ENCODE data around the gene TEK. TPM values are rescaled to one million over a fixed set of nuclear protein-coding genes. Genes with fewer than 3 reads are reported as not detected.

Gene TEK
- total and polyA plus RNA-seq, 2 experiments from 2014 or later = 2.0 to 5.6 TPM

DNA sequence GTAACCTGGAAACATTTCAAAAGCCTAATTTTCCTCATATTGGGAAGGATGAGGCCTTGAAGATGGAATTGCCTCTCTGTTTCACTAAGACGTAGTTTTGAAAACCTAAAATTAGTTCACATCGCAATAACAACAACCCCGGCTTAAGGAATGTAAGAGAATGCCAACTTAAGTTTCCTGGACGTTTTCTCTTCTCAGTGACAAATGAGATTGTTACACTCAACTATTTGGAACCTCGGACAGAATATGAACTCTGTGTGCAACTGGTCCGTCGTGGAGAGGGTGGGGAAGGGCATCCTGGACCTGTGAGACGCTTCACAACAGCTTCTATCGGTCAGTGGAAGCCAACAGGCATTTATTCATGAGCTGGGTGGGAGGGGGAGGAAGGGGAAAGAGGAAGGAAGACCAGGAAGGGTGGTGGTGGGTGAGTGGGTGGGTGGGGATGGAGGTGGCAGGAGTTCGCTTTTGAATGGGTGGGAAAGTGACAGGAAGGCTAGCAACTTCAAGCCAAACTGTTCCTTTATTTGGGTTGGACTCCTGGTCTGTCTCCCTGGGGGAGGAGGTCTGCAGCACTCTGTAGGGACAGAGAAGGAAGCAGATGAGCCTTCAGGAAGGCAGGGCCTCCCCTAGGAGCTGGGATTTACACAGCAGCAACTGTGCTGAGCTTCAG lies 83.4 kb downstream of the TEK start:
- WGBS (ENCODE audit: low lambda C conversion rate, missing lambda C conversion rate) = 82% methylated on average over 9 of the region's 10 CpGs
- no peaks in the 10 kb centered on the region for H3K9me2 ChIP-seq (replicated peaks; ENCODE audit: insufficient read depth)
- no peak overlapping the region for H3K27ac ChIP-seq
- H3K36me3 ChIP-seq (replicated peaks; ENCODE audit: insufficient read depth, low read depth) = no peaks in the 10 kb centered on the region
- H2AFZ ChIP-seq = no peak overlapping the region
- no peaks in the 10 kb centered on the region for H4K20me1 ChIP-seq (ENCODE audit: insufficient read depth, poor library complexity, severe bottlenecking)
- H3K4me1 ChIP-seq (ENCODE audit: insufficient read depth) = peaks cover 17% of the 10 kb centered on the region
- no peaks in the 10 kb centered on the region for H3K27me3 ChIP-seq
- no peaks in the 10 kb centered on the region for H3K9me3 ChIP-seq (ENCODE audit: low read depth)
- no peaks in the 10 kb centered on the region for H3K79me2 ChIP-seq
- TF ChIP-seq, protein P1, sequence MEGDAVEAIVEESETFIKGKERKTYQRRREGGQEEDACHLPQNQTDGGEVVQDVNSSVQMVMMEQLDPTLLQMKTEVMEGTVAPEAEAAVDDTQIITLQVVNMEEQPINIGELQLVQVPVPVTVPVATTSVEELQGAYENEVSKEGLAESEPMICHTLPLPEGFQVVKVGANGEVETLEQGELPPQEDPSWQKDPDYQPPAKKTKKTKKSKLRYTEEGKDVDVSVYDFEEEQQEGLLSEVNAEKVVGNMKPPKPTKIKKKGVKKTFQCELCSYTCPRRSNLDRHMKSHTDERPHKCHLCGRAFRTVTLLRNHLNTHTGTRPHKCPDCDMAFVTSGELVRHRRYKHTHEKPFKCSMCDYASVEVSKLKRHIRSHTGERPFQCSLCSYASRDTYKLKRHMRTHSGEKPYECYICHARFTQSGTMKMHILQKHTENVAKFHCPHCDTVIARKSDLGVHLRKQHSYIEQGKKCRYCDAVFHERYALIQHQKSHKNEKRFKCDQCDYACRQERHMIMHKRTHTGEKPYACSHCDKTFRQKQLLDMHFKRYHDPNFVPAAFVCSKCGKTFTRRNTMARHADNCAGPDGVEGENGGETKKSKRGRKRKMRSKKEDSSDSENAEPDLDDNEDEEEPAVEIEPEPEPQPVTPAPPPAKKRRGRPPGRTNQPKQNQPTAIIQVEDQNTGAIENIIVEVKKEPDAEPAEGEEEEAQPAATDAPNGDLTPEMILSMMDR (IDR thresholded peaks at IDR 0.05; ENCODE audit: poor library complexity) = no peak
- TF ChIP-seq EZH2phosphoT487 (IDR thresholded peaks at IDR 0.05; ENCODE audit: low read depth, severe bottlenecking, unreplicated experiment) (no peak), EZH2 (IDR thresholded peaks at IDR 0.05; ENCODE audit: borderline replicate concordance) (no peak)
- DNase-seq (ENCODE audit: low spot score) = no peak
- H3K4me2 ChIP-seq = no peak overlapping the region
- no peak overlapping the region for H3K4me3 ChIP-seq

DNA sequence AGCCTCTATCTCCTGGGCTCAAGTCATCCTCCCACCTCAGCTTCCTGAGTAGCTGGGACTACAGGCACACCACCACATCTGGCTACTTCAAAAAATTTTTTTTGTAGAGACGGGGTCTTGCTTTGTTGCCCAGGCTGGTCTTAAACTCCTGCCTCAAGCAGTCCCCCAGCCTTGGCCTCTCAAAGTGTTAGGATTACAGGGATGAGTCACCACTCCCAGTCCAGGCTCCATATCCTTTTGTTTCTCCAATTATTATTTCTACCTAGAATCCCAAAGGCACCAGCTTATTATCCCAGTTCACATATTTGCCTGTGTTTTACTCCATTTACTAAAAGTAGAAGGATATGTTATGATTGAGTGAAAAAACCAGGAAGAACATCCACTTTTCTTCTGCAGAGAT lies 84.9 kb downstream of the TEK start:
- Histone ChIP-seq H3K9me2 (replicated peaks; ENCODE audit: insufficient read depth) (no peaks in the 10 kb centered on the region), H4K20me1 (ENCODE audit: insufficient read depth, poor library complexity, severe bottlenecking) (no peaks in the 10 kb centered on the region), H3K4me1 (ENCODE audit: insufficient read depth) (peaks cover 17% of the 10 kb centered on the region), H3K27ac (peak overlapping the region; percentile 78), H3K27me3 (no peaks in the 10 kb centered on the region), H3K4me2 (no peak overlapping the region), H3K79me2 (no peaks in the 10 kb centered on the region), H2AFZ (no peak overlapping the region), H3K9me3 (ENCODE audit: low read depth) (no peaks in the 10 kb centered on the region), H3K36me3 (replicated peaks; ENCODE audit: insufficient read depth, low read depth) (no peaks in the 10 kb centered on the region), H3K4me3 (no peak overlapping the region)
- DNase-seq (ENCODE audit: low spot score) = no peak
- TF ChIP-seq EZH2phosphoT487 (IDR thresholded peaks at IDR 0.05; ENCODE audit: low read depth, severe bottlenecking, unreplicated experiment) (no peak), EZH2 (IDR thresholded peaks at IDR 0.05; ENCODE audit: borderline replicate concordance) (no peak)
- TF ChIP-seq, protein P1 (IDR thresholded peaks at IDR 0.05; ENCODE audit: poor library complexity) = no peak
- WGBS (ENCODE audit: low lambda C conversion rate, missing lambda C conversion rate) = 64% methylated on average over 1 of the region's 1 CpG

DNA sequence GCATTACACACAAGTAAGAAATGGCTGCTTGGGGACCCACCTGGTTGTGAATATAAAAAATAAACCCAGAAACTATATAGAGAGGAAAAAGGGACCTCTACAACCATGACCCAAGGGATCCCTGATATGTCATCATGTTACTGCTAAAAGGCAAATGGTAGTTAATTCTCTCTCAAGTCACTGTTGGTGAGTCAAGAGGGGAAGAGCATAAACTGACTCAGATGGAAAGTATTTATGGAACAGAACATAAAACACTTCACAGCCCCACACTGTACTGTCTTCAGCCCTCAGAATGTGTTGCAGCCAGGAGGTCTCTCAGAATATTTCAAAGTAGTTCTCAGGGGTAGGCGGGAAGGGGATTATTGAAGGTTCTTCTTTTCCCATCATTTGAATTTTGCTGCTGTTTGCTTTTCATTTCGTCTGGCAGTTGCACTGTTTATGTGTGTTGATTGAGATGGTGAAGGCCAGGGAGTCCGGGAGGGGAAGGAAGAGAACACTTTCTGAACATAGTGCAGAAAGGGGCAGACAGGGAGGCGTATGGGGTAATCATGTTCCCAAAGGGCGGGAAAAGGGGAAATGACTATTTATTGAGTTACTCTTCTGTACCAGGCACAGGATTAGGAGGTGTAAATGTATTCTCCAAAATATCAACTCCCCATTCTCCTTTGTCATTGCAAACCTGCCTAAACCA lies 85.5 kb downstream of the TEK start:
- H3K4me2 ChIP-seq = peak overlapping the region; percentile 32
- no peak overlapping the region for H2AFZ ChIP-seq
- TF ChIP-seq, protein P1 (IDR thresholded peaks at IDR 0.05; ENCODE audit: poor library complexity) = no peak
- TF ChIP-seq EZH2 (IDR thresholded peaks at IDR 0.05; ENCODE audit: borderline replicate concordance) (no peak), EZH2phosphoT487 (IDR thresholded peaks at IDR 0.05; ENCODE audit: low read depth, severe bottlenecking, unreplicated experiment) (no peak)
- peak; percentile 68 for DNase-seq (ENCODE audit: low spot score)
- no peaks in the 10 kb centered on the region for H3K36me3 ChIP-seq (replicated peaks; ENCODE audit: insufficient read depth, low read depth)
- no peaks in the 10 kb centered on the region for H3K9me2 ChIP-seq (replicated peaks; ENCODE audit: insufficient read depth)
- peaks cover 17% of the 10 kb centered on the region for H3K4me1 ChIP-seq (ENCODE audit: insufficient read depth)
- 62% methylated on average over 5 of the region's 5 CpGs for WGBS (ENCODE audit: low lambda C conversion rate, missing lambda C conversion rate)
- H3K79me2 ChIP-seq = no peaks in the 10 kb centered on the region
- H4K20me1 ChIP-seq (ENCODE audit: insufficient read depth, poor library complexity, severe bottlenecking) = no peaks in the 10 kb centered on the region
- H3K27ac ChIP-seq = peak overlapping the region; percentile 78
- H3K4me3 ChIP-seq = no peak overlapping the region
- H3K9me3 ChIP-seq (ENCODE audit: low read depth) = no peaks in the 10 kb centered on the region
- no peaks in the 10 kb centered on the region for H3K27me3 ChIP-seq
